ENCODE results near the gene SGCB.

Gene SGCB

DNA sequence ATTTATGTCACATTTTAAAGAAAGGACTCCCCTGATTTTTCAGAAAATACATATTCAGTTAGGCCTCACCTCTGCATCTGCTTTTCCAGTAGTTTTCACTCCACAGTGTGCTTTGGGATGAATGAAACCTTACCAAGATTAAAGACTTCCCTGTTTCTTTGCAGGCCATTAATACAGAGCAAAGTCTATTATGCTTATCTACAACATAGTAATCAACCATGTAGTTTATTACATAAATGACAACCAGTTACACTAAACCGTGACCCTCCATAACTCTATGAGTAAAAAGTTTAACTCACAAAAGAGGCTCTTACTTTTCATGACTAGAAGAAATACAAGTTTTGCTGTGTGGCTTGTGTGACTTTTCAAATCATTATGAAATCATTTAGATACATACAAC is 20.3 kb downstream of the SGCB start:
- no peak for DNase-seq

DNA sequence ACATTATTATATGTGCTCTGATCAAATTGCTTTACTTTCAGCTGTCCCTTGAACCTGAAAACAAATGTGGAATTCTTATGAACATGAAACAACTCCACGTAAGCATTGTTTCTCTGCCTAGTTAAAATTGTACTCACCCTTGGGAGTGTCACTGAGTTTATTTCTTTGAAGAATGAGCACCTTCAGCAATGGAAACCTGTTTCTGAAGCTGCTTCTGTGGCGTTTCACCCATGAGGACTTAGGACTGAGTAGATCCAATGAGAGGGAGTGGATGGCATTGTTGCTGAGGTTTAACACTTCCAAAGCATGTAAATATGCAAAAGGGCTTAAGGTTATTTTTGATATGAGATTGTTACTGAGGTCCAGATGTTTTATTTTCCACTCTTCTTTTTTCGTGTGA is 21.1 kb downstream of the SGCB start:
- no peak for DNase-seq

DNA sequence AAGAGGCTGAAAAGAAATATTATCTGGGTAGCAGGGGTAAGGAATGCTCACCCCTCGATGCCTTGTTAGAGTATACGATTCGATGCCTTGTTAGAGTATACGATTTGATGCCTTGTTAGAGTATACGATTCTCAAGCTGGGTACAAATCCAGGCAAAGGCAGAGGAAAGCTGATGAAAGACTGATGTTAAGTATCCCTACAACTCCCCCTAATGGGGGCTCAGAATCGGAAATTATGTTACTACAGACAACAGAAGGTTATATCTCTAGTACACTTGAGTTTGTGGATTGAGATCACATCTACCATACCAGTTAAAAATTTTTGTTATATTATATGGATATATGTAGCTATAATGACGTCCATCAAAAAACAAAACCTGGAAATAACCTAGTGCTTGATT is 22.7 kb downstream of the SGCB start:
- no peak for DNase-seq

DNA sequence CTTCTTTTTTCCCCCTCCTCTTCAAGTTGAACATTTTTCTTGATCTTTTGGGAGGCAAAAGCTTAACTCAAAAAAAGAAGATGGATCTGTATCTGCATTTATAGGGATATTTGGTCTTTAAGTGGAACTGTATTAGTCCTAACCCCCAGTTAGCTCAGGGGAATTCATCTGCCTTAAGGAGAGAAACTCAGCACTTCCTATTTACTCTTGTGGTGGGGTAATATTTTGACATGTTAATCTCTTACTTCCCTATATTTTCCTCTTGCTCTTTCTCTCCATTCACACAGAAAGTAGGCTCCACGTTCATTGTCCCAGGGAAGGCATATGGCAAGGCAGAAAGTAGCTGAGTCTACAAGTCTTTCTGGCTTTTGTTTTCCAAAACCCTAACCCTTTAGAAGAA is 23.2 kb downstream of the SGCB start:
- DNase-seq, result no peak

DNA sequence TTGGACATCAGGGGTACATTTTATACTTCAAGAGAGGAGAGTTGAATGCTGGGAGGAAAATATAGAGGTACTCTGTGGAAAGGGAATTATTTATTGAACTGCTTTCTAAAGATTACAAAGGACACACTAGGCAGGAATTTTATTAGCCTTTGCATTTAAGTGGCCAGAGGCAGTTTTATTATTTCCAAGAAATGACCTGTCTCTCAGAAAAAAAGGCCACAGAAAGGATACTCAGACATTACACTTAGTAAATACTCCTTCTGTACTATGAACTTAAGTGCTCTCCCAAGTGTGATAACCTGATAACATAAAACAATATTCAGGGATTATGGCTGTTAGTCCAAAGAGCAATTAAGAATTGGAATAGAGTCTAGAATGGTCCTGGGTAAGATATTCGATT is 25.4 kb downstream of the SGCB start:
- no peak for DNase-seq

DNA sequence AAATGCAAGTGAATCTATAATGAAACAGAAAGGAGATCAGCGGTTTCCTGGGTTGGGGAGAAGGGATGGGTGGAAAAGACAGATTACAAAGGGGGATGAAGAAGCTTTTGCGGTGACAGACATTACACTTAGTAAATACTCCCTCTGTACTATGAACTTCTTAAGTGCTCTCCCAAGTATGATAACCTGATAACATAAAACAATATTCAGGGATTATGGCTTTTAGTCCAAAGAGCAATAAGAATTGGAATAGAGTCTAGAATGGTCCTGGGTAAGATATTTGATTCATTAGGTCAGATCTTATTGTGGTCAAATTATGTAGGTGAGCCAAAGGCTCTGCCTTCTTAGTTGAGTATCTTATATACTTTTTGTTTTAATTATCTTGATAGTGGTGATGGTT is 27.1 kb downstream of the SGCB start:
- DNase-seq, result no peak

DNA sequence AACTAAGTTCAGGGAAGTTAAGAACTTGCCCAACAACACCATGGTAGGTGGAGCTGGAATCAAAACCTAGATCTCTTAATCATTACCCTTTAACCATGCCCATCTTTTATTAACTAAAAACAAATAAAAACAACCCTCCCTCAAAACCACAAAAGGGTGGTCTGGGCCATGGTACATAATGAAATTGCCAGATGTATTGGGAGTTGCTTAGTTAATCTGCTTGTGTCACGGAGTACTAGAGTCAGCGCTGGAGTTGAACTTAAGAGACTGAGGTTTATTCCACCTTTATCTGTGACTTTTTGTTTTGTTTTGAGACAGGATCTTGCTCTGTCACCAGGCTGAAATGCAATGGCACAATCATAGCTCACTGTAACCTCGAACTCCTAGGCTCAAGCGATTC is 31.2 kb downstream of the SGCB start:
- no peak for DNase-seq

DNA sequence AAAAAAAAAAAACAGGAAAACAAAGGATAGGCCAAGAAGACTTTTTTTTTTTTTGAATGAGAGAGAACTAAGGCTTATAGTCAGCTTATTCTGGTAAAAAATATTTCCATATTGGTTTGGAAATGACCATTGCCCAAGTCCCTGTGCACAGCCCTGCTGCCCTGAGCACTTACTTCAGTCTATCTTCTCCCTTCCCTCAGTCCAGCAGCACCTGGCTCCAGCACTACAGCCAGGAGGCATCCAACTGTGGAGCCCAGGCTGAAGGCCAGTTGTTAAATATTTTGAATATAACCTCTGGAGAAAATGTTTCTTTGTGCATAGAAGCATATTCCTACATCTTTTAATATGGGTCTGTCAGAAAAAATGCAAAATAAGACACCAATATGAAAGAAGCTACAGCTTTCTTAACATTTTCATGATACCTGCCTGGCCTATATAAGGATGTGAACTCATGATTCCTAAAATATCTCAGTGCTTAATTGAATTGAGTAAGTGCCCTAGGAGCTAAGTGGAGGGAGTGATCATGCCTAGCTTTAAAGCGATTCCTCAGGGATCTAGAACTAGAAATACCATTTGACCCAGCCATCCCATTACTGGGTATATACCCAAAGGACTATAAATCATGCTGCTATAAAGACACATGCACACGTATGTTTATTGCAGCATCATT is 32.4 kb downstream of the SGCB start:
- no peak for DNase-seq

DNA sequence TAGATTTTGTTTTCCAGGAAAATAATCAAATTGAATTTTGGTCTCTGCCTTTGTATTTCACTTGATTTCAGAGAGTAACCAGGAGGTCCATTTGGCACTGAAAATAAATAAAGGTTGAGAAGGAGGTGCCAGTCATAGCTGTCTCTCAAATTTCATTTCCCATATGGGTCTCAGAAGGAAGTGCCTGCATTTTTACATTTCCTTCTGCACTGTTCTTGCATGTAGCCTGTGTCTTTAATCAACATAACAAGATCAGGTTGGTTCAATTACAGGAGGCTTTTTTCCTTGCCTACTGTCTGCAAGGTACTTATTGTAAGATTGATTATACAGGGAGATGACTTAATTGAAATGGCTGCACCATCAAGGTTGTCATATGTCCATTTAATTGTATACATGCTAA is 33.7 kb downstream of the SGCB start:
- DNase-seq, result no peak

DNA sequence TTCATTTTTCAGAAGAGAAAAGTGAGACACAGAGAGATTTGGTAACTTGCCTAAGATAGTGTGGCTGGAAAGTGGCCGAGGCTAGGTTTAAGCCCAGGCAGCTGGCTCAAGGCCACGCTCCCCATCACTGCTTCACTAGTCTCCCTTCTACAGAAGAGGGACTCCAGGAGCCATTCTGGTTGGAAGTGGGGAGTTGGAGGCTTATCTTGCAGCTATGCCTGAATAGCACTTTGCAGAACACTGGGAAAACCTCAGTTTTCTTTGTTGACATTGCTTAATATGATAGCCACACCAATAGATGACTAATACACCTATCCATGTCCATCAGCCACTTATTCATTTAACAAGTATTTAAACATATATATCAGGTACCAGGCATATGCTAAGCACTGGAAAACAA is 36.5 kb downstream of the SGCB start:
- DNase-seq, result no peak

DNA sequence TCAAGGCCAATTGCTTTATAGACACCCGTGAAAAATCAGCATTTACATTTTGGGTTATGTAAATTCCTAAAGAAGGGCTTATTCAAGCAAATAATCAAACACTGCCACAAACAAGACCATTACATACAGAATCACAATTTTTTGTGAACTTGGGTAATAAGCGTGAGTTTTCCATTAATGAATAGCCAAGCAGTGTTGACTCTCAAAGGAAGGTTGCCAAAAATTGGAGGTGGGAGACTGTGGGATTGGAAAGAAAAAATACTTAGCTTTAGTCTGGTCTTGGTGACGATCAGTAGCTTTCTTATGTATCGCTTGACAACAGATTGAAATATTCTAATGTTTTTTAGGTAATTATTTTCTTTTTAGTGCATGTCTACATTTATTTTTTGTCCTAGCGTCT is 38.8 kb downstream of the SGCB start:
- no peak for DNase-seq

DNA sequence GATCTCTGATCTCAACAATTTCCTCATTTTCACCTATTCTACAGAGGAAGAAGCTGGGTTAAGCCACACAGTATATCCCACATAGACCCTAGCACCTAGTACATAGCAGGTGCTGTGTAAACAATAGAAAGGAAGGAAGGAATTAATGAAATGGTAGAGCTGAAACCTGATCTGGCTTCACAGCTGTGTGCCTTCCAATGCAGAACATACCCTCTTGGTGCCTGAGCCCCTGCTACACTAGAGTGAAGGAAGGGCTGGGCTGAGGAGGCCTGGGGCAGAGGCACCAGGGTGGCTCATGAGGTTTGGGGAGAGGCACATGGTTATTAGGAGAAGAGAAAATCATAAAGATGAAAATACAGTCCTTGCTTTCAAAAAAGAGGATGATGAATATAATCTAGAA is 39.3 kb downstream of the SGCB start:
- no peak for DNase-seq

DNA sequence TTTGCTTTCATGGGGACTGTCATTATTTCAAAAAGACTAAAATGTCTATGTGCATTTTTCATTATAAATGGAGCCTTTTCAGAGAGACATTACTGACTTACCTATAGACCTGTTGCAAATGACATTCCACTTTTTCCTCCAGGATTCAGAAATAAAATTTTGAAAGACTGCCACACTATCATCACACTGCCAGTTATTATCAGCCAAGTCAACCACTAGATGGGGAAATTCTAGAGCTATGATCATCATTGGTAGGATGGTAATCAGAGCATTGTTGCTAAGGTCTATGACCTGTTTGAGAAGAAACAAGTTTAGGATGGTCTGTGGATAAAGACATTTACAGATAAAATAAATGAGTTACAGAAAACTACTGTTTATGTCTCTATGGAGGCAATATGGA is 40.5 kb downstream of the SGCB start:
- DNase-seq, result no peak

DNA sequence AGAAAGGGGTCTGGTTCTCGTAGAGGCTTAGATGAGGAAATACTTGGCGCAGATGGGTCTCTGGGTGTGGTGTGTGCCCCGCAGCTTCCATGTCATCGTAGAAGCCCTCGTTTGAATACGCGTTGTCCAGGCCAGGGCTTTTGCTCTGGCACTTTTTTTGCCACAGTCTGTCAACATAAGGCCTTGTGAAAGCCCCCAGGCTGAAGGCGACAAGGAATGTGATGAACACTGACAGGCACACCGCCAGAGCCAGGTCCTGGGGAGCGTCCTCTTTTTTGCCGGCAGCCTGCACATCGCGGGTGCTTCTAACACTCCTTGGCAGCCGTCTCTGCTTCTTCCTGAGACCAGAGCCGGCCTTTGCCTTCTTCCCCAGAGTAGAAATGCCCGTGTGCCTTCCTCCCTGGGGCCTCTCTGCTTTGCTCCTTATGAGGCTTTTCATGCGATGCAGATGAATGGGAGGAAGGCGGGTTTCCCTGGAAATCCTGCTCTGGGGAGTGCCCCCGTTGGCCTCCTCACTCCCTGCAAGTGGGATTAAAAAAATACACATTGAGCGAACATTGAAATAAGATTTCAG is 42.4 kb downstream of the SGCB start:
- DNase-seq, result no peak

Data from CD4-positive, alpha-beta T cell treated with Interleukin-6 for 4 hours (primary cell).